ENCODE data around the gene KIRREL1. TPM values are rescaled to one million over a fixed set of nuclear protein-coding genes. Genes with fewer than 3 reads are reported as not detected.

Gene KIRREL1
- total RNA-seq, 1 experiment from 2014 or later = 30.7 TPM

DNA sequence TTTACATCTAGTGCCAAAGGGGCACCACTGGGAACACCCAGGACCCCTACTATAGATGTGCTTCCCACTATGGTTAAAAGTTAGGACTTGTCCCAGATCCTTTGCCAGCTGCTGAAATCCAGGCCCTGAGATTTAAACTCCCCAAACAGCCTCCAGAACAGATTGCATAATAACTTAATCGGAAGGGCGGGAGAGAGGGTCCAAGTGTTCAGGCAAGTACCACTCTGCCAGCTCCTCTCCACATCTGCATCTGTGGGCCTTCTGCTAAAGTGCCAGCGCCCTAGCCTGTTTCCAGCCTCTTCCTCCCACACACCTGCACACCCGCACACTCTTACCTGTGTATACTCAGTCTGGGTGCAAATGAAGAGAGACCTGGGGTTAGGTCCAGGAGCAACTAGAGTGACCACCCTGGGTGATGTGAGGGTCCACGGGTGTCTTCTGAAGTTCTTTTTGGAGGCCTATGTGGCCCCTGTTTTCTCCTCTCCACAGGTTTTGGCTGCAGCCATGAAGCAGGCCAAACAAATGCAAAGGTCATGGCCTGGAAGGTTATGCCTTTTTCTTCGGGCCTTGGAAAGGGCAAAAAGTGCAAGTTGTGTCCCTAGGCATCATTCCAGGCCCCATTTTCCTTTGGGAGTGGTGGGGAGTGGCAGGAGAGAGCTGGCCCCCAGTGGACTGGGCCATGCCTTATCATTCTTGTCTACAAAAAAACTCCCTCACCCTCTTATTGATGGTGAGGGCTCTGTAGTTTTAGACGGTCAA lies 29.3 kb downstream of the KIRREL1 start:
- DNase-seq = no peak
- no peaks in the 10 kb centered on the region for H3K9me3 ChIP-seq (ENCODE audit: insufficient read depth, low read depth)
- no peaks in the 10 kb centered on the region for H3K27me3 ChIP-seq (ENCODE audit: insufficient read depth, low read depth)
- ChIA-PET POLR2A (ENCODE audit: unreplicated experiment) (no interaction called here), CTCF (no interaction called here)
- H3K36me3 ChIP-seq (ENCODE audit: low read depth) = no peaks in the 10 kb centered on the region
- TF ChIP-seq, protein P1, sequence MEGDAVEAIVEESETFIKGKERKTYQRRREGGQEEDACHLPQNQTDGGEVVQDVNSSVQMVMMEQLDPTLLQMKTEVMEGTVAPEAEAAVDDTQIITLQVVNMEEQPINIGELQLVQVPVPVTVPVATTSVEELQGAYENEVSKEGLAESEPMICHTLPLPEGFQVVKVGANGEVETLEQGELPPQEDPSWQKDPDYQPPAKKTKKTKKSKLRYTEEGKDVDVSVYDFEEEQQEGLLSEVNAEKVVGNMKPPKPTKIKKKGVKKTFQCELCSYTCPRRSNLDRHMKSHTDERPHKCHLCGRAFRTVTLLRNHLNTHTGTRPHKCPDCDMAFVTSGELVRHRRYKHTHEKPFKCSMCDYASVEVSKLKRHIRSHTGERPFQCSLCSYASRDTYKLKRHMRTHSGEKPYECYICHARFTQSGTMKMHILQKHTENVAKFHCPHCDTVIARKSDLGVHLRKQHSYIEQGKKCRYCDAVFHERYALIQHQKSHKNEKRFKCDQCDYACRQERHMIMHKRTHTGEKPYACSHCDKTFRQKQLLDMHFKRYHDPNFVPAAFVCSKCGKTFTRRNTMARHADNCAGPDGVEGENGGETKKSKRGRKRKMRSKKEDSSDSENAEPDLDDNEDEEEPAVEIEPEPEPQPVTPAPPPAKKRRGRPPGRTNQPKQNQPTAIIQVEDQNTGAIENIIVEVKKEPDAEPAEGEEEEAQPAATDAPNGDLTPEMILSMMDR (conservative IDR thresholded peaks at IDR 0.05) = no peak
- no peak for TF ChIP-seq EZH2 (IDR thresholded peaks at IDR 0.05; ENCODE audit: low read depth)
- peaks cover 34% of the 10 kb centered on the region for H3K79me2 ChIP-seq (ENCODE audit: low read depth)
- H3K4me2 ChIP-seq = no peak overlapping the region
- no peaks in the 10 kb centered on the region for H3K9me2 ChIP-seq (ENCODE audit: insufficient read depth)
- peaks cover 69% of the 10 kb centered on the region for H3K4me1 ChIP-seq (replicated peaks; ENCODE audit: insufficient read depth)
- H2AFZ ChIP-seq = no peak overlapping the region
- no peaks in the 10 kb centered on the region for H4K20me1 ChIP-seq (ENCODE audit: insufficient read depth)
- no peak overlapping the region for H3K27ac ChIP-seq
- intact Hi-C loops (cut with micrococcal nuclease; ENCODE audit: unreplicated experiment) = no loop called here
- BruUV-seq (replicated peaks) = no TSS peak
- no peak overlapping the region for H3K4me3 ChIP-seq
- H3F3A ChIP-seq (ENCODE audit: insufficient read depth, low read depth) = peaks cover 19% of the 10 kb centered on the region

DNA sequence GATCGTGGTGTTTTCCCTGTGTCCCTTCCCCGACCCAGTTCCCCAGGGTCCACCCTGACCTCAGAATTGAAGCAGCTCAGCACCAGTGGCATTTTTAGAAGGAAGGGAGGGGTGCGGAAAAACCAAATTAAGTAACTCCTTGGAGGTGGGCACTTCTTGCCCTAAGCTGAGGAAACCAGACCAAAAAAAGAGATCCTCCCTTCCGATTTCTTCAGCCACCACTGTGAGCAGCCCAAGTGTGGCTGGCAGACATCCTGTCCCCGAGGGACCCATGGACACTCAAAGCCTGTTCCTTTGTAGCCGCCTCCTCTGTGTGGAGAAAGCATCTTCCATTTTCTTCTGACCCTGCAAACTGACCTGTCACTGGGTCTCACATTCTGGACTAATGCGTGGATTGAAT lies 31.3 kb downstream of the KIRREL1 start:
- Histone ChIP-seq H2AFZ (no peak overlapping the region), H3K36me3 (ENCODE audit: low read depth) (no peaks in the 10 kb centered on the region), H3F3A (ENCODE audit: insufficient read depth, low read depth) (peaks cover 27% of the 10 kb centered on the region), H3K9me3 (ENCODE audit: insufficient read depth, low read depth) (no peaks in the 10 kb centered on the region), H3K4me1 (replicated peaks; ENCODE audit: insufficient read depth) (peaks cover 68% of the 10 kb centered on the region), H3K4me3 (no peak overlapping the region), H4K20me1 (ENCODE audit: insufficient read depth) (0 out of 2 replicates have a peak, but pooled peaks cover 4% of the 10 kb centered on the region), H3K27me3 (ENCODE audit: insufficient read depth, low read depth) (no peaks in the 10 kb centered on the region), H3K27ac (no peak overlapping the region), H3K79me2 (ENCODE audit: low read depth) (peaks cover 27% of the 10 kb centered on the region), H3K9me2 (ENCODE audit: insufficient read depth) (no peaks in the 10 kb centered on the region), H3K4me2 (no peak overlapping the region)
- ChIA-PET CTCF (no interaction called here), POLR2A (ENCODE audit: unreplicated experiment) (no interaction called here)
- TF ChIP-seq EZH2 (IDR thresholded peaks at IDR 0.05; ENCODE audit: low read depth) = no peak
- TF ChIP-seq, protein P1 (conservative IDR thresholded peaks at IDR 0.05) = no peak
- no peak for DNase-seq
- no TSS peak for BruUV-seq (replicated peaks)
- intact Hi-C loops (cut with micrococcal nuclease; ENCODE audit: unreplicated experiment) = no loop called here

DNA sequence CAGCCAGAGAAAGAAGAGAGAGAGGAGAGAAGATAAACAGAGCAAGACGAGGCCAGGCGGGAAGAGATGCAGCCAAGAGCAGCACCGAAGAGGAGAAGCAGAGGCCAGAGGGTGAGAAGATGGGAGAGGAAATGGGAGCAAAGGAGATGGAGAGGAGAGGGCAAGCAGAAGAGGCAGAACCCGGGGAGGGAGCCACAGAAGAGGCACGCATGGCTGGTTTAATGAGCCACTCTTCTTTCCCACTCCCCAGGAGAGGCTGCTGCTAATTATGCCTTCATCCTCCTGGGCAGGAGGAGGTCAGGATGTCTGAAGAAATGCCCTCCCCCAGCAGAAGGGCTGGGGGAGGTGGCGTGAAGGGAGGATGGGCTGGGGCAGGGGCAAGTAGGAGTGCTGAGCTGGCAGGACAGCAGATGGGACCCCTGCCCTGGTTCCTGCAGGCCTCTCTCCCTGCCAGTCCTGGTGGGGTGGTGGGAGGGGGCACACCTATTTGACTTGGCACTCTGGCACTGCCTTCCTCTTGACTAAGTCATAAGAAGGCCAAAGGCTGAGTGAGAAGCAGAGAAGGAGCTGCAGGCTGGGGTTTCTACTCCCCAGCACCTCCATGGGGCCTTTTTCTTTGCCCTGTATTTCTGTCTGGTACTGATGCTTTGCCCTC lies 32.3 kb downstream of the KIRREL1 start:
- no peak overlapping the region for H3K4me3 ChIP-seq
- no peak overlapping the region for H2AFZ ChIP-seq
- intact Hi-C loops (cut with micrococcal nuclease; ENCODE audit: unreplicated experiment) = no loop called here
- H3K9me2 ChIP-seq (ENCODE audit: insufficient read depth) = no peaks in the 10 kb centered on the region
- no peak overlapping the region for H3K4me2 ChIP-seq
- H4K20me1 ChIP-seq (ENCODE audit: insufficient read depth) = peaks cover 4% of the 10 kb centered on the region; the same call in 1 of the 2 replicates
- no peaks in the 10 kb centered on the region for H3K9me3 ChIP-seq (ENCODE audit: insufficient read depth, low read depth)
- TF ChIP-seq EZH2 (IDR thresholded peaks at IDR 0.05; ENCODE audit: low read depth) = no peak
- TF ChIP-seq, protein P1 (conservative IDR thresholded peaks at IDR 0.05) = no peak
- H3K79me2 ChIP-seq (ENCODE audit: low read depth) = peaks cover 25% of the 10 kb centered on the region
- H3K4me1 ChIP-seq (replicated peaks; ENCODE audit: insufficient read depth) = peaks cover 63% of the 10 kb centered on the region
- H3K27me3 ChIP-seq (ENCODE audit: insufficient read depth, low read depth) = no peaks in the 10 kb centered on the region
- H3F3A ChIP-seq (ENCODE audit: insufficient read depth, low read depth) = peaks cover 19% of the 10 kb centered on the region
- BruUV-seq (replicated peaks) = no TSS peak
- H3K27ac ChIP-seq = no peak overlapping the region
- POLR2A ChIA-PET (ENCODE audit: unreplicated experiment) = interaction anchor here (0.6 kb wide), 1 partner anchor 17 kb away, joined by 4 read pairs; no protein-coding TSS in a partner anchor
- H3K36me3 ChIP-seq (ENCODE audit: low read depth) = no peaks in the 10 kb centered on the region
- CTCF ChIA-PET = no interaction called here
- no peak for DNase-seq

All from PC-9 (cell line).